Endothelial cell of umbilical vein (primary cell): ENCODE data around the gene OTX2.
A peak's percentile ranks its signal among the peaks of the same experiment; 100 is the strongest.

Experiments
- CTCF ChIP-seq, 2 donors: IDR thresholded peaks; 1 replicate in 1 of 2; 2 replicates in 1 of 2; pipeline ENCODE4 v1.5.1; 2011; ENCODE audit warnings: low read length in 2 of 2, mild to moderate bottlenecking in 2 of 2, moderate library complexity in 2 of 2, control low read depth in 1 of 2, inconsistent platforms in 1 of 2, low read depth in 1 of 2; ENCODE audit not compliant: insufficient read depth in 1 of 2; ENCODE audit errors: extremely low read depth in 1 of 2
- EZH2 ChIP-seq: IDR thresholded peaks from 2 replicates; pipeline ENCODE4 v1.6.1; 2012; ENCODE audit warnings: borderline replicate concordance, low read depth, mild to moderate bottlenecking, moderate library complexity, low read length, inconsistent platforms; ENCODE audit not compliant: severe bottlenecking
- GATA2 ChIP-seq: IDR thresholded peaks from 2 replicates; pipeline ENCODE4 v1.7.0; 2011; ENCODE audit warnings: low read depth, mild to moderate bottlenecking, moderate library complexity, mixed read lengths, low read length; ENCODE audit not compliant: insufficient read length, insufficient read depth
- JUN ChIP-seq: IDR thresholded peaks from 2 replicates; pipeline ENCODE4 v1.6.1; 2011; ENCODE audit warnings: borderline replicate concordance, low read depth; ENCODE audit not compliant: insufficient read length, insufficient read depth
- MAX ChIP-seq: IDR thresholded peaks from 2 replicates; pipeline ENCODE4 v1.6.1; 2011; ENCODE audit not compliant: insufficient read depth, insufficient read length
- POLR2A ChIP-seq: IDR thresholded peaks from 2 replicates; pipeline ENCODE4 v1.6.1; 2012; ENCODE audit warnings: low read depth, mild to moderate bottlenecking, control low read depth, low read length
- POLR2AphosphoS5 ChIP-seq: IDR thresholded peaks from 2 replicates; pipeline ENCODE4 v1.6.1; 2012; ENCODE audit warnings: low read depth, mild to moderate bottlenecking, control low read depth, low read length, moderate library complexity; ENCODE audit not compliant: insufficient read depth

GRCh38 chr14:56794557-56795283 lies 15.6 kb downstream of the OTX2 start:
- TF ChIP-seq GATA2 (no peak), CTCF (IDR thresholded peaks at IDR 0.05; ENCODE audit: extremely low read depth in 1 of 2, insufficient read depth in 1 of 2, low read depth in 1 of 2, low read length in 2 of 2) (no peak), EZH2 (peak; percentile 88), POLR2A (no peak), JUN (no peak), POLR2AphosphoS5 (no peak), MAX (no peak)
